HCT116 (cell line): ENCODE data around the gene ERC2. TPM values are rescaled to one million over a fixed set of nuclear protein-coding genes. Genes with fewer than 3 reads are reported as not detected.

Source experiments
- ATAC-seq: fragments of 200-7000 bp; cut with Tn5 transposase; 2 replicates; pipeline ENCODE4 v1.9.1; 2020; ENCODE audit warnings: mild to moderate bottlenecking, moderate library complexity
- BruUV-seq: library from RNA; stranded (reverse); fragments of 400-500 nt; replicated peaks from 2 replicates; lab custom pipeline; 2021; lab: Mats Ljungman, UMichigan
- CTCF ChIA-PET: fragments of 300-600 bp; sonication (Branson Sonifier 250); formaldehyde crosslinking; loops from one replicate; lab custom pipeline; 2021; ENCODE audit warnings: antibody characterized with exemption; lab: Charles Lee
- POLR2A ChIA-PET: fragments of 300-600, 350-600 bp; sonication (Branson Sonifier 250); formaldehyde crosslinking; loops from one replicate; lab custom pipeline; 2021; ENCODE audit warnings: antibody characterized with exemption; lab: Charles Lee
- RAD21 ChIA-PET, 2 experiments: fragments of 300-600 bp; sonication (Branson Sonifier 250); formaldehyde crosslinking; loops; one replicate each; lab custom pipeline; 2023; ENCODE audit warnings: low total read pairs in 2 of 2; ENCODE audit not compliant: uncharacterized antibody in 2 of 2, unreplicated experiment in 2 of 2, low non-redundant PET in 1 of 2; lab: Charles Lee
- DNase-seq: peaks from one replicate; pipeline ENCODE4 v3.0.0-alpha.2; 2010; ENCODE audit warnings: low read depth, low spot score
- H2AFZ ChIP-seq: fragments of 200-600 bp; shearing (Covaris generic), sonication (generic); 2 replicates; pipeline ENCODE4 v1.6.1; 2017; ENCODE audit warnings: low read depth, mixed run types, mixed read lengths, antibody characterized with exemption, low read length; ENCODE audit not compliant: poor library complexity, severe bottlenecking
- H3K27ac ChIP-seq: 2 replicates; pipeline ENCODE4 v1.5.1; 2012; ENCODE audit warnings: low read depth, low read length
- H3K27me3 ChIP-seq: fragments of 200-600 bp; sonication (generic); 2 replicates; pipeline ENCODE4 v1.6.1; 2016; ENCODE audit warnings: mixed run types, low read length, mixed read lengths; ENCODE audit not compliant: insufficient read depth
- H3K36me3 ChIP-seq, 2 experiments: fragments of 200-500 bp in 1 of 2; fragments of 200-600 bp in 1 of 2; sonication (Bioruptor generic) in 1 of 2; sonication (generic) in 1 of 2; 2 replicates each; pipeline versions ENCODE4 v1.5.1 to v1.6.1; 2014 to 2016; ENCODE audit warnings: low read length in 2 of 2, inconsistent platforms in 1 of 2, mixed read lengths in 1 of 2, mixed run types in 1 of 2; ENCODE audit not compliant: insufficient read depth in 2 of 2, control insufficient read depth in 1 of 2
- H3K4me1 ChIP-seq, 2 experiments: fragments of 200-600 bp in 1 of 2; sonication (generic) in 1 of 2; 2 replicates each; pipeline versions ENCODE4 v1.5.1 to v1.6.1; 2012 to 2017; ENCODE audit warnings: low read length in 2 of 2, inconsistent platforms in 1 of 2, mild to moderate bottlenecking in 1 of 2, mixed read lengths in 1 of 2, mixed run types in 1 of 2, moderate library complexity in 1 of 2; ENCODE audit not compliant: insufficient read depth in 2 of 2, control insufficient read depth in 1 of 2
- H3K4me2 ChIP-seq: fragments of 200-600 bp; sonication (generic); 2 replicates; pipeline ENCODE4 v1.6.1; 2017; ENCODE audit warnings: mixed run types, low read length, mixed read lengths
- H3K4me3 ChIP-seq, 2 experiments: fragments of 200-600 bp in 1 of 2; sonication (generic) in 1 of 2; replicated peaks in 1 of 2; 2 replicates each; pipeline ENCODE4 v1.5.1; 2011 to 2016; ENCODE audit warnings: low read length in 2 of 2, control low read depth in 1 of 2, low read depth in 1 of 2, mild to moderate bottlenecking in 1 of 2, mixed read lengths in 1 of 2, mixed run types in 1 of 2
- H3K79me2 ChIP-seq: fragments of 200-600 bp; sonication (generic); 2 replicates; pipeline ENCODE4 v1.6.1; 2017; ENCODE audit warnings: mild to moderate bottlenecking, mixed run types, low read length, moderate library complexity, mixed read lengths; ENCODE audit not compliant: insufficient read depth
- H3K9ac ChIP-seq: fragments of 200-600 bp; sonication (generic); 2 replicates; pipeline ENCODE4 v1.6.1; 2016; ENCODE audit warnings: low read length, mixed read lengths
- H3K9me2 ChIP-seq: fragments of 200-600 bp; sonication (generic), shearing (Covaris generic); 2 replicates; pipeline ENCODE4 v1.6.1; 2017; ENCODE audit warnings: mixed run types, mild to moderate bottlenecking, moderate library complexity; ENCODE audit not compliant: insufficient read depth
- H3K9me3 ChIP-seq, 2 experiments: fragments of 200-500 bp in 1 of 2; fragments of 200-600 bp in 1 of 2; sonication (Bioruptor generic) in 1 of 2; sonication (generic) in 1 of 2; 2 replicates each; pipeline ENCODE4 v1.6.1; 2014 to 2017; ENCODE audit warnings: low read length in 2 of 2, mixed read lengths in 2 of 2, inconsistent platforms in 1 of 2, low read depth in 1 of 2, mild to moderate bottlenecking in 1 of 2, mixed run types in 1 of 2, moderate library complexity in 1 of 2; ENCODE audit not compliant: control insufficient read depth in 1 of 2, insufficient read depth in 1 of 2
- H4K20me1 ChIP-seq: fragments of 200-600 bp; sonication (generic), shearing (Covaris generic); 2 replicates; pipeline ENCODE4 v1.6.1; 2017; ENCODE audit warnings: mixed run types, mild to moderate bottlenecking, moderate library complexity; ENCODE audit not compliant: insufficient read depth
- CBX3 ChIP-seq: IDR thresholded peaks from 2 replicates; pipeline ENCODE4 v1.6.1; 2012; ENCODE audit warnings: low read depth
- CEBPB ChIP-seq: IDR thresholded peaks from 2 replicates; pipeline ENCODE4 v1.6.1; 2012; ENCODE audit warnings: low read depth
- EGR1 ChIP-seq: IDR thresholded peaks from 2 replicates; pipeline ENCODE4 v1.6.1; 2012; ENCODE audit warnings: low read depth
- FOSL1 ChIP-seq: IDR thresholded peaks from 2 replicates; pipeline ENCODE4 v1.6.1; 2012; ENCODE audit warnings: low read depth
- TCF7L2 ChIP-seq: IDR thresholded peaks from 2 replicates; pipeline ENCODE4 v1.7.0; 2011; ENCODE audit warnings: borderline replicate concordance, inconsistent platforms; ENCODE audit not compliant: insufficient read depth, insufficient read length; ENCODE audit errors: extremely low read depth
- ZNF274 ChIP-seq: fragments of 200-500 bp; sonication (Bioruptor generic); IDR thresholded peaks from 2 replicates; pipeline ENCODE4 v1.6.1; 2014; ENCODE audit warnings: mild to moderate bottlenecking, low read depth, low read length, inconsistent platforms
- intact Hi-C: fragments of 100-400 bp; cut with micrococcal nuclease; formaldehyde crosslinking; loops from 2 replicates; pipeline ENCODE4 v1.10.0; 2022
- total RNA-seq: library from RNA; stranded (reverse); gene quantifications from one replicate; pipeline ENCODE4 v1.2.1, GENCODE V29; 2021; ENCODE audit not compliant: unreplicated experiment
- TF ChIP-seq, protein P1 (sequence below): IDR thresholded peaks from 2 replicates; pipeline ENCODE4 v1.6.1; 2011; ENCODE audit warnings: mild to moderate bottlenecking, low read length, moderate library complexity; ENCODE audit not compliant: insufficient replicate concordance; ENCODE audit errors: extremely low read depth
- TF ChIP-seq, protein P2 (sequence below), 3 experiments: fragments of 200-600 bp in 1 of 3; sonication (generic) in 1 of 3; IDR thresholded peaks in 2 of 3; conservative IDR thresholded peaks in 1 of 3; 2 replicates each; pipeline ENCODE4 v1.5.1; 2012 to 2017; ENCODE audit warnings: low read depth in 2 of 3, low read length in 2 of 3, antibody characterized with exemption in 1 of 3, borderline replicate concordance in 1 of 3, control low read depth in 1 of 3, mild to moderate bottlenecking in 1 of 3, mixed read lengths in 1 of 3, mixed run types in 1 of 3, moderate library complexity in 1 of 3; ENCODE audit not compliant: insufficient read depth in 1 of 3

The ERC2 gene
- total RNA-seq, 1 experiment from 2014 or later, result not detected

DNA sequence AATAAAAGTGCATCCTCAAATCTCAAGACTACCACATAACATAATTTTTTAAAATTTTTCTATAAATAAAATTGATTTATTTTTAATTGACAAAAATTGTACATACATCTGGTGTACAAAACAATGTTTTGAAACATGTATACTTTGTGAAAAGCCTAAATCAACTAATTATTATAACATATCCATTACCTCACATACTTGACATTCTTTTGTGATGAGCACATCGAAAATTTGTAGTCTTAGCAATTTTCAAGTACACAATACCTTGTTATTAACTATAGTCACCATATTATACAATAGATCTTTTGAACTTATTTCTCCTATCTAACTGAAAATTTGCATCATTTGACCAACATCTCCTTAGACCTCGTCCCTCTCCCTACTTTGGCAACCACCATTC, 973.3 kb downstream of the ERC2 start:
- Histone ChIP-seq H3K27me3 (no peaks in the 10 kb centered on the region), H2AFZ (no peak overlapping the region), H3K79me2 (no peaks in the 10 kb centered on the region), H3K9ac (no peak overlapping the region), H3K4me3 (no peak overlapping the region), H4K20me1 (no peaks in the 10 kb centered on the region), H3K9me2 (no peaks in the 10 kb centered on the region), H3K27ac (no peak overlapping the region), H3K4me1 (no peaks in the 10 kb centered on the region), H3K36me3 (no peaks in the 10 kb centered on the region), H3K4me2 (no peak overlapping the region), H3K9me3 (no peaks in the 10 kb centered on the region; a peak in 2 of 4 replicates)
- ChIA-PET POLR2A (no interaction called here), CTCF (no interaction called here), RAD21 (no interaction called here)
- DNase-seq, result no peak
- intact Hi-C loops, result no loop called here
- no peak for ATAC-seq
- BruUV-seq, result no TSS peak
- no peak for TF ChIP-seq ZNF274
- no peak for TF ChIP-seq EGR1
- TF ChIP-seq CEBPB, result no peak
- no peak for TF ChIP-seq FOSL1
- TF ChIP-seq CBX3, result no peak
- TF ChIP-seq, protein P1, sequence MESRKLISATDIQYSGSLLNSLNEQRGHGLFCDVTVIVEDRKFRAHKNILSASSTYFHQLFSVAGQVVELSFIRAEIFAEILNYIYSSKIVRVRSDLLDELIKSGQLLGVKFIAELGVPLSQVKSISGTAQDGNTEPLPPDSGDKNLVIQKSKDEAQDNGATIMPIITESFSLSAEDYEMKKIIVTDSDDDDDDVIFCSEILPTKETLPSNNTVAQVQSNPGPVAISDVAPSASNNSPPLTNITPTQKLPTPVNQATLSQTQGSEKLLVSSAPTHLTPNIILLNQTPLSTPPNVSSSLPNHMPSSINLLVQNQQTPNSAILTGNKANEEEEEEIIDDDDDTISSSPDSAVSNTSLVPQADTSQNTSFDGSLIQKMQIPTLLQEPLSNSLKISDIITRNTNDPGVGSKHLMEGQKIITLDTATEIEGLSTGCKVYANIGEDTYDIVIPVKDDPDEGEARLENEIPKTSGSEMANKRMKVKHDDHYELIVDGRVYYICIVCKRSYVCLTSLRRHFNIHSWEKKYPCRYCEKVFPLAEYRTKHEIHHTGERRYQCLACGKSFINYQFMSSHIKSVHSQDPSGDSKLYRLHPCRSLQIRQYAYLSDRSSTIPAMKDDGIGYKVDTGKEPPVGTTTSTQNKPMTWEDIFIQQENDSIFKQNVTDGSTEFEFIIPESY, result no peak
- TF ChIP-seq, protein P2, sequence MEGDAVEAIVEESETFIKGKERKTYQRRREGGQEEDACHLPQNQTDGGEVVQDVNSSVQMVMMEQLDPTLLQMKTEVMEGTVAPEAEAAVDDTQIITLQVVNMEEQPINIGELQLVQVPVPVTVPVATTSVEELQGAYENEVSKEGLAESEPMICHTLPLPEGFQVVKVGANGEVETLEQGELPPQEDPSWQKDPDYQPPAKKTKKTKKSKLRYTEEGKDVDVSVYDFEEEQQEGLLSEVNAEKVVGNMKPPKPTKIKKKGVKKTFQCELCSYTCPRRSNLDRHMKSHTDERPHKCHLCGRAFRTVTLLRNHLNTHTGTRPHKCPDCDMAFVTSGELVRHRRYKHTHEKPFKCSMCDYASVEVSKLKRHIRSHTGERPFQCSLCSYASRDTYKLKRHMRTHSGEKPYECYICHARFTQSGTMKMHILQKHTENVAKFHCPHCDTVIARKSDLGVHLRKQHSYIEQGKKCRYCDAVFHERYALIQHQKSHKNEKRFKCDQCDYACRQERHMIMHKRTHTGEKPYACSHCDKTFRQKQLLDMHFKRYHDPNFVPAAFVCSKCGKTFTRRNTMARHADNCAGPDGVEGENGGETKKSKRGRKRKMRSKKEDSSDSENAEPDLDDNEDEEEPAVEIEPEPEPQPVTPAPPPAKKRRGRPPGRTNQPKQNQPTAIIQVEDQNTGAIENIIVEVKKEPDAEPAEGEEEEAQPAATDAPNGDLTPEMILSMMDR (IDR thresholded peaks at IDR 0.05 in 2 of 3, conservative IDR thresholded peaks at IDR 0.05 in 1 of 3; ENCODE audit: borderline replicate concordance in 1 of 3, insufficient read depth in 1 of 3, low read depth in 2 of 3, low read length in 2 of 3), result no peak
- no peak for TF ChIP-seq TCF7L2
